Osteoblast (primary cell): ENCODE measurements around the gene MTHFSD. TPM values are rescaled to one million over a fixed set of nuclear protein-coding genes. Genes with fewer than 3 reads are reported as not detected.

Experiments used
- DNase-seq: peaks from one replicate; pipeline ENCODE4 v3.0.0; 2011; ENCODE audit warnings: low spot score, mixed read lengths; ENCODE audit not compliant: insufficient read length; ENCODE audit errors: missing footprints
- H2AFZ ChIP-seq: 2 replicates; pipeline ENCODE4 v1.6.0; 2011; ENCODE audit warnings: mild to moderate bottlenecking, low read length
- H3K27ac ChIP-seq: 2 replicates; pipeline ENCODE4 v1.5.1; 2011; ENCODE audit warnings: mild to moderate bottlenecking, low read depth, low read length, moderate library complexity
- H3K27me3 ChIP-seq: 2 replicates; pipeline ENCODE4 v1.6.0; 2012; ENCODE audit warnings: mild to moderate bottlenecking, control low read depth, inconsistent platforms, low read length, moderate library complexity; ENCODE audit not compliant: insufficient read depth
- H3K36me3 ChIP-seq: 2 replicates; pipeline ENCODE4 v1.5.1; 2011; ENCODE audit warnings: mild to moderate bottlenecking, low read length, control low read depth, moderate library complexity; ENCODE audit not compliant: insufficient read depth
- H3K4me1 ChIP-seq: 2 replicates; pipeline ENCODE4 v1.5.1; 2011; ENCODE audit warnings: mild to moderate bottlenecking, low read length, control low read depth, moderate library complexity; ENCODE audit not compliant: insufficient read depth
- H3K4me2 ChIP-seq: 2 replicates; pipeline ENCODE4 v1.6.0; 2011; ENCODE audit warnings: mild to moderate bottlenecking, low read length; ENCODE audit not compliant: insufficient read depth
- H3K4me3 ChIP-seq: fragments of 200-600 bp; sonication (generic); 3 replicates; pipeline ENCODE4 v1.5.1; 2012; ENCODE audit warnings: mild to moderate bottlenecking, low read length, inconsistent platforms; ENCODE audit not compliant: insufficient read depth
- H3K79me2 ChIP-seq: 2 replicates; pipeline ENCODE4 v1.6.0; 2012; ENCODE audit warnings: mild to moderate bottlenecking, low read length, control low read depth, inconsistent platforms; ENCODE audit not compliant: insufficient read depth
- H3K9me3 ChIP-seq: 2 replicates; pipeline ENCODE4 v1.5.1; 2011; ENCODE audit warnings: low read depth, low read length, control low read depth
- H4K20me1 ChIP-seq: 2 replicates; pipeline ENCODE4 v1.6.0; 2012; ENCODE audit warnings: mild to moderate bottlenecking, low read length, control low read depth; ENCODE audit not compliant: insufficient read depth
- total RNA-seq: library from RNA; depleted of rRNA; stranded (reverse); fragments of >200 nt; gene quantifications from 2 replicates; pipeline ENCODE4 v1.2.3, GENCODE V29; 2012
- TF ChIP-seq, protein P1 (sequence below): IDR thresholded peaks from 2 replicates; pipeline ENCODE4 v1.5.1; 2011; ENCODE audit warnings: mild to moderate bottlenecking, low read depth, low read length, moderate library complexity; ENCODE audit errors: extremely low read depth

MTHFSD gene
- total RNA-seq, 1 donor = 18.5 TPM

DNA sequence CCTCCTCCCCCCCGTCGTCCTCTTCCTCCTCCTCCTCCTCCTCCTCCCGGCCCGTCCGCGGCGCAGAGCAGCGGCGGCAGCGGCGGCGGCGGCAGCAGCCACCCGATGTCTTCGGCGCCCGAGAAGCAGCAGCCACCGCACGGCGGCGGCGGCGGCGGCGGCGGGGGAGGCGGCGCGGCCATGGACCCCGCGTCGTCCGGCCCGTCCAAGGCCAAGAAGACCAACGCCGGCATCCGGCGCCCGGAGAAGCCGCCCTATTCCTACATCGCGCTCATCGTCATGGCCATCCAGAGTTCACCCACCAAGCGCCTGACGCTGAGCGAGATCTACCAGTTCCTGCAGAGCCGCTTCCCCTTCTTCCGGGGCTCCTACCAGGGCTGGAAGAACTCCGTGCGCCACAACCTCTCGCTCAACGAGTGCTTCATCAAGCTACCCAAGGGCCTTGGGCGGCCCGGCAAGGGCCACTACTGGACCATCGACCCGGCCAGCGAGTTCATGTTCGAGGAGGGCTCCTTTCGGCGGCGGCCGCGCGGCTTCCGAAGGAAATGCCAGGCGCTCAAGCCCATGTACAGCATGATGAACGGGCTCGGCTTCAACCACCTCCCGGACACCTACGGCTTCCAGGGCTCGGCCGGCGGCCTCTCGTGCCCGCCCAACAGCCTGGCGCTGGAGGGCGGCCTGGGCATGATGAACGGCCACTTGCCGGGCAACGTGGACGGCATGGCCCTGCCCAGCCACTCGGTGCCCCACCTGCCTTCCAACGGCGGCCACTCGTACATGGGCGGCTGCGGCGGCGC is 44.4 kb downstream of the MTHFSD start, which contains the start of gene FOXF1:
TSS of gene FOXF1 (plus strand) at position 63 of the 797 bp plus-strand sequence. CDS start at position 106, 43 bp downstream.
- TF ChIP-seq, protein P1, sequence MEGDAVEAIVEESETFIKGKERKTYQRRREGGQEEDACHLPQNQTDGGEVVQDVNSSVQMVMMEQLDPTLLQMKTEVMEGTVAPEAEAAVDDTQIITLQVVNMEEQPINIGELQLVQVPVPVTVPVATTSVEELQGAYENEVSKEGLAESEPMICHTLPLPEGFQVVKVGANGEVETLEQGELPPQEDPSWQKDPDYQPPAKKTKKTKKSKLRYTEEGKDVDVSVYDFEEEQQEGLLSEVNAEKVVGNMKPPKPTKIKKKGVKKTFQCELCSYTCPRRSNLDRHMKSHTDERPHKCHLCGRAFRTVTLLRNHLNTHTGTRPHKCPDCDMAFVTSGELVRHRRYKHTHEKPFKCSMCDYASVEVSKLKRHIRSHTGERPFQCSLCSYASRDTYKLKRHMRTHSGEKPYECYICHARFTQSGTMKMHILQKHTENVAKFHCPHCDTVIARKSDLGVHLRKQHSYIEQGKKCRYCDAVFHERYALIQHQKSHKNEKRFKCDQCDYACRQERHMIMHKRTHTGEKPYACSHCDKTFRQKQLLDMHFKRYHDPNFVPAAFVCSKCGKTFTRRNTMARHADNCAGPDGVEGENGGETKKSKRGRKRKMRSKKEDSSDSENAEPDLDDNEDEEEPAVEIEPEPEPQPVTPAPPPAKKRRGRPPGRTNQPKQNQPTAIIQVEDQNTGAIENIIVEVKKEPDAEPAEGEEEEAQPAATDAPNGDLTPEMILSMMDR = no peak
- DNase-seq = peak; percentile 93
- Histone ChIP-seq H4K20me1 (peaks cover 5% of the 10 kb centered on the region), H3K36me3 (no peaks in the 10 kb centered on the region), H3K4me3 (peak within 1 kb of the TSS; percentile 63), H3K27ac (no peak within 1 kb of the TSS), H3K9me3 (no peaks in the 10 kb centered on the region), H3K27me3 (peaks cover 79% of the 10 kb centered on the region), H3K79me2 (no peaks in the 10 kb centered on the region), H3K4me1 (no peaks in the 10 kb centered on the region), H2AFZ (peak within 1 kb of the TSS; percentile 35), H3K4me2 (peak within 1 kb of the TSS; percentile 81)

DNA sequence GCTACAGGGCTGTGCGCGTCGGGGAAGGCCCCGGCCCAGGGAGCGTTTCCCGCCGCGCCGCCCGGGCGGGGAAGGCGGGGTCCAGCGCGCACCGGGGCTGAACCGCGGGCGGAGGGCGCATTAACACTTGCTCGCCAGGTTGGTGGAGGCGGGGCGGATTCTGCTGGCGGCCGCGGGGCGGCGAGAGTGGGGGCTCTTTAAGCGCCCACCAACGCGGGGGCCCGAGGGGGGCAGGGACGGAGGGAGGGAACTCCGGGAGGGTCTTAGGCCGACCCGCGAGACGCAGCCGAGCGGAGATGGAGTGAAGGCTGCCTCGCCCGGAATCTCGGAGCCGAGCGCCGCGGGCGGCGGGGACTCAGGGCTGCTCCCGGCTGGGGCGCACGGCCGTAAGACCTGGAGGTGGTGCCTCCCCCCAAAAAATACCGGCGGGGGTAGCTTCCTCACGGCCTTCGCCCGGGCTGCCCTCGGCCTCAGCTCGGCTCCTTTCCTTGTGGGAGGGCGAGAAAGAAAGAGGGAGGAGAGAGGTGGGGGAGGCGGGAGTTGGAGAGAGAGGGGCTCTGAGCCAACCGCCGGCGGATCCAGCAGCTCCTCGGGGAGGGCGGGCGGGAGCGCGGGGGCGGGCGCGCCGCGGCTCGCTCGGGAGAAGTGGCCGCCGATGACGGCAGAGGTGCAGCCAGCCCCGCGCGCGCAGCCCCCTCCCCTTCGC is 45.1 kb downstream of the MTHFSD start:
- Histone ChIP-seq H3K27ac (no peak overlapping the region), H3K4me2 (peak overlapping the region; percentile 81), H2AFZ (no peak overlapping the region), H3K27me3 (peaks cover 77% of the 10 kb centered on the region), H3K4me3 (peak overlapping the region; percentile 63), H3K9me3 (no peaks in the 10 kb centered on the region), H3K79me2 (no peaks in the 10 kb centered on the region), H3K36me3 (no peaks in the 10 kb centered on the region), H3K4me1 (no peaks in the 10 kb centered on the region), H4K20me1 (peaks cover 5% of the 10 kb centered on the region)
- TF ChIP-seq, protein P1 = no peak
- DNase-seq = peak; percentile 87

DNA sequence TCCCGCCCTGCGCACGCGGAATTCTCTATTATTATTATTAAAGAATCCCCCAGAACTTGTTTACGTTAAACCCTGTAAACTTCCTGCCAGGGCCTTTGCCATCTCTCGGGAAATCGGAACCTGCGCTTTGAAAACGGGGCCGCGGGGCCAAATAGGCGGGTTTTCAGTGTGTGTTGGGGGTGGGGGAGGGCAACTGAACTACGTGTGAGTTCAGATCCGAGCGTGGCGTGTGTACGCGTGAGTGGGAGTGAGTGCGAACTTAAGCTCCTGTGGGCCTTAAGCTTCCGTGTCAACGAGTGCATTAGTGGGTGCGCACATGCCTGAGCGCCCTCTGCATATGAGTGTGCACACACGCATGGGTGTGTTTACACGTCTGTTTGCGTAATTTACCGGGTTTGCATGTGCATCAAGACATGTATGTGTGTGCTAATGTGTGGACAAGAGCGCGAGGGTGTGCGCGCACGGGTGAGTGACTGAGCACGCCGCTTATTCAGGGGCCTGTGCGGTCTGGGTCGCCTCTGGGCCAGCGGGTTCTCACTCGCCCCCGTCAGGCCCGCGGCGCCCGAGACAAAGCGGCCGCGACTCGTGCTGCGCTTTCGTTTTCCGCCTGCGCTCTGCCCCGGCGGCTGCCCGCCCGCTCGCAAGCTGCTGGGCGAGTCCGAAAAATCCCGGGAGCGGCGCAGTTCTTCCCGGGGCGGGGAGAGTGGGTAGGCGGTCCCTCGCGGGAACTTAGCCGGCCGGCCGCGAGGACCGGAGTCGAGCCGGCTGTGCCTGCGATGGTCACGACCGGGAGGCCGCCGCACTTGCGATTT is 45.9 kb downstream of the MTHFSD start:
- Histone ChIP-seq H3K27me3 (peaks cover 78% of the 10 kb centered on the region), H3K36me3 (no peaks in the 10 kb centered on the region), H3K27ac (no peak overlapping the region), H3K9me3 (no peaks in the 10 kb centered on the region), H3K4me2 (peak overlapping the region; percentile 81), H3K4me3 (peak overlapping the region; percentile 63), H4K20me1 (peaks cover 8% of the 10 kb centered on the region), H2AFZ (peak overlapping the region; percentile 35), H3K4me1 (no peaks in the 10 kb centered on the region), H3K79me2 (no peaks in the 10 kb centered on the region)
- TF ChIP-seq, protein P1 = no peak
- DNase-seq = peak; percentile 98
